H7 (cell line): Measurements from ENCODE around the gene IRX3. TPM values are rescaled to one million over a fixed set of nuclear protein-coding genes. Genes with fewer than 3 reads are reported as not detected.

ENCODE experiments used
- DNase-seq: peaks from one replicate; pipeline ENCODE4 v3.0.0; 2012
- H3K27me3 ChIP-seq: 2 replicates; pipeline ENCODE4 v1.6.0; 2011; ENCODE audit warnings: mild to moderate bottlenecking, low read length; ENCODE audit not compliant: control insufficient read depth, insufficient read depth
- H3K36me3 ChIP-seq: replicated peaks from 2 replicates; pipeline ENCODE4 v1.5.1; 2011; ENCODE audit warnings: low read length; ENCODE audit not compliant: control insufficient read depth, insufficient read depth
- H3K4me3 ChIP-seq: 2 replicates; pipeline ENCODE4 v1.5.1; 2011; ENCODE audit warnings: low read depth, mild to moderate bottlenecking, control low read depth, low read length, moderate library complexity; ENCODE audit not compliant: insufficient read depth
- total RNA-seq: library from RNA; depleted of rRNA; stranded (reverse); fragments of >200 nt; shearing (Covaris generic); gene quantifications from 2 replicates; pipeline ENCODE4 v1.2.3, GENCODE V29; 2014

IRX3 gene
- total RNA-seq, 1 experiment from 2014 or later: 4.1 TPM

GRCh38 chr16:54312502-54312991 lies 26.0 kb upstream of the IRX3 start:
- DNase-seq: no peak
- H3K36me3 ChIP-seq: no peaks in the 10 kb centered on the region
- H3K27me3 ChIP-seq: no peaks in the 10 kb centered on the region; the same call in 1 of the 2 replicates

GRCh38 chr16:54309341-54309740 lies 22.8 kb upstream of the IRX3 start:
- Histone ChIP-seq H3K4me3 (no peak overlapping the region), H3K36me3 (no peaks in the 10 kb centered on the region), H3K27me3 (no peaks in the 10 kb centered on the region; the same call in none of the 2 replicates)
- no peak for DNase-seq

More at GRCh38 chr16:54312502-54312991, 26.0 kb upstream of the IRX3 start:
- H3K4me3 ChIP-seq: no peak overlapping the region

- Histone ChIP-seq H3K27me3 (no peaks in the 10 kb centered on the region; the same call in 1 of the 2 replicates), H3K36me3 (no peaks in the 10 kb centered on the region), H3K4me3 (no peak overlapping the region)
- DNase-seq: no peak
Measured at GRCh38 chr16:54305080-54305479, 18.5 kb upstream of the IRX3 start.

- no peak for DNase-seq
- H3K36me3 ChIP-seq: no peaks in the 10 kb centered on the region
- H3K4me3 ChIP-seq: no peak overlapping the region
- H3K27me3 ChIP-seq: no peaks in the 10 kb centered on the region; the same call in 1 of the 2 replicates
Measured at GRCh38 chr16:54303613-54304012, 17.0 kb upstream of the IRX3 start.

GRCh38 chr16:54297154-54297553 lies 10.6 kb upstream of the IRX3 start:
- H3K4me3 ChIP-seq: no peak overlapping the region
- H3K27me3 ChIP-seq: peaks cover 6% of the 10 kb centered on the region
- no peaks in the 10 kb centered on the region for H3K36me3 ChIP-seq
- no peak for DNase-seq

GRCh38 chr16:54296543-54296942 lies 10.0 kb upstream of the IRX3 start:
- H3K27me3 ChIP-seq: peaks cover 12% of the 10 kb centered on the region
- no peak overlapping the region for H3K4me3 ChIP-seq
- H3K36me3 ChIP-seq: no peaks in the 10 kb centered on the region
- DNase-seq: no peak

- H3K27me3 ChIP-seq: peaks cover 54% of the 10 kb centered on the region
- H3K4me3 ChIP-seq: peak overlapping the region; percentile 38
- peak; percentile 49 for DNase-seq
- H3K36me3 ChIP-seq: no peaks in the 10 kb centered on the region
Measured at GRCh38 chr16:54291656-54292487, 5.3 kb upstream of the IRX3 start.

GRCh38 chr16:54290833-54291655 lies 4.5 kb upstream of the IRX3 start:
- peak; percentile 74 for DNase-seq
- Histone ChIP-seq H3K27me3 (peaks cover 55% of the 10 kb centered on the region), H3K4me3 (peak overlapping the region; percentile 38), H3K36me3 (no peaks in the 10 kb centered on the region)

- peak; percentile 67 for DNase-seq
- no peaks in the 10 kb centered on the region for H3K36me3 ChIP-seq
- H3K4me3 ChIP-seq: peak overlapping the region; percentile 38
- peaks cover 63% of the 10 kb centered on the region for H3K27me3 ChIP-seq
Measured at GRCh38 chr16:54289945-54290832, 3.6 kb upstream of the IRX3 start.

GRCh38 chr16:54289242-54289944 lies 2.8 kb upstream of the IRX3 start:
- H3K36me3 ChIP-seq: no peaks in the 10 kb centered on the region
- H3K4me3 ChIP-seq: peak overlapping the region; percentile 40
- peaks cover 71% of the 10 kb centered on the region for H3K27me3 ChIP-seq
- DNase-seq: peak; percentile 87

GRCh38 chr16:54288835-54289241 lies 2.3 kb upstream of the IRX3 start:
- Histone ChIP-seq H3K4me3 (peak overlapping the region; percentile 40; the same call in 1 of the 2 replicates), H3K36me3 (no peaks in the 10 kb centered on the region), H3K27me3 (peaks cover 77% of the 10 kb centered on the region)
- DNase-seq: peak; percentile 56

GRCh38 chr16:54288030-54288834 lies 1.6 kb upstream of the IRX3 start:
- Histone ChIP-seq H3K27me3 (peaks cover 81% of the 10 kb centered on the region), H3K36me3 (no peaks in the 10 kb centered on the region), H3K4me3 (peak overlapping the region; percentile 57; the same call in 1 of the 2 replicates)
- peak; percentile 71 for DNase-seq
